Subcutaneous abdominal adipose tissue (tissue), 5 donors: Measurements from ENCODE around the gene RSAD1.

ENCODE experiments used
- H3K27ac ChIP-seq: one replicate; pipeline ENCODE4 v1.7.0; 2013; ENCODE audit warnings: low read depth, mild to moderate bottlenecking, inconsistent platforms, low read length, moderate library complexity
- H3K27me3 ChIP-seq, 5 donors: one replicate each; pipeline ENCODE4 v1.7.0; 2013; ENCODE audit warnings: low read length in 5 of 5, inconsistent platforms in 1 of 5; ENCODE audit not compliant: control insufficient read depth in 5 of 5, insufficient read depth in 4 of 5
- H3K36me3 ChIP-seq, 5 donors: one replicate each; pipeline ENCODE4 v1.7.0; 2013; ENCODE audit warnings: low read length in 5 of 5; ENCODE audit not compliant: control insufficient read depth in 5 of 5, insufficient read depth in 5 of 5
- H3K4me1 ChIP-seq, 5 donors: one replicate each; pipeline ENCODE4 v1.7.0; 2013; ENCODE audit warnings: low read length in 5 of 5, mild to moderate bottlenecking in 3 of 5, moderate library complexity in 1 of 5; ENCODE audit not compliant: control insufficient read depth in 5 of 5, insufficient read depth in 5 of 5
- H3K4me3 ChIP-seq, 5 donors: one replicate each; pipeline ENCODE4 v1.7.0; 2013; ENCODE audit warnings: low read length in 5 of 5, low read depth in 1 of 5
- H3K9ac ChIP-seq, 5 donors: one replicate each; pipeline ENCODE4 v1.7.0; 2013; ENCODE audit warnings: low read length in 5 of 5, mild to moderate bottlenecking in 4 of 5, moderate library complexity in 3 of 5
- H3K9me3 ChIP-seq, 5 donors: one replicate each; pipeline ENCODE4 v1.7.0; 2013; ENCODE audit warnings: low read length in 5 of 5; ENCODE audit not compliant: control insufficient read depth in 5 of 5
- donor health status: healthy.
- donor health status: healthy.
- donor health status: healthy.
- donor health status: healthy.
- donor health status: healthy.

The RSAD1 gene

GRCh38 chr17:50479522-50480141 is 972 bp downstream of the RSAD1 start:
- peak overlapping the region; percentile 86 for H3K27ac ChIP-seq
- H3K36me3 ChIP-seq: peaks cover 0 to 23% (median 21%) of the 10 kb centered on the region in 5 donors
- peak overlapping the region; percentile 77 to 91 (median 83) for H3K4me3 ChIP-seq
- H3K9ac ChIP-seq: peak overlapping the region in 2 of 5 donors; percentile 53 to 88
- H3K4me1 ChIP-seq: peaks cover 12 to 49% (median 42%) of the 10 kb centered on the region in 5 donors
- H3K27me3 ChIP-seq: no peaks in the 10 kb centered on the region
- H3K9me3 ChIP-seq: no peaks in the 10 kb centered on the region

GRCh38 chr17:50480142-50480764 is 1.6 kb downstream of the RSAD1 start:
- H3K4me3 ChIP-seq: peak overlapping the region in 2 of 5 donors; percentile 47 to 77
- H3K9ac ChIP-seq: peak overlapping the region in 3 of 5 donors; percentile 9 to 59 (median 35)
- peak overlapping the region; percentile 86 for H3K27ac ChIP-seq
- no peaks in the 10 kb centered on the region for H3K9me3 ChIP-seq
- H3K4me1 ChIP-seq: peaks cover 12 to 49% (median 42%) of the 10 kb centered on the region in 5 donors
- H3K36me3 ChIP-seq: peaks cover 3 to 28% (median 25%) of the 10 kb centered on the region in 5 donors
- no peaks in the 10 kb centered on the region for H3K27me3 ChIP-seq

DNA sequence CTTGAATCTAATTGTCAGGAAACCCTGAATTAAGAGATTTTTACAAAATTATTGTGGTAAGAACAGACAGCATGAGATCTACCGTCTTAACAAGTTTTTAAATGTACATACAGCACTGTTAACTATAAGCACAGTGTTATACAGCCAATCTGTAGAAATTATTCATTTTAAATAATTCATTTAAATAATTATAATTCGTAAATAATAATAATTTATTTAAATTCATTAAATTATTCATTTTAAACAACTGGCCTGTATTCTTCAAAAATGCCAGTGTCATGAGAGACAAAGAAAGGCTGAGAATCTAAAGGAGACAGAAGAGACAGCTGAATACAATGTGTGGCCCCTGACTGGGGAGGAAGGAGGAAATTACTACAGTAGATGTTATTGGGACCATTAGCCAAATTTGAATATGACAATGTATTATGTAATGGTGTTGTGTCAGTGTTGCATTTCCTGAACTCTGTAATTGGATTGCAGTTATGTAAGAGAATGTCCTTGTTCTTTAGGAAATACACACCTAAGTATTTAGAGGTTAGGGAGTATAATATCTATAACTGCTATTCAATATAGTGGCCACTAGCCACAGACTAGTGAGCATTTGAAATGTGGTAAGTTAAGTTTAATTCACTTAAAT is 2.3 kb downstream of the RSAD1 start:
- H3K36me3 ChIP-seq: peaks cover 4 to 35% (median 32%) of the 10 kb centered on the region in 5 donors
- no peak overlapping the region for H3K4me3 ChIP-seq
- H3K9me3 ChIP-seq: no peaks in the 10 kb centered on the region
- peak overlapping the region; percentile 86 for H3K27ac ChIP-seq
- peak overlapping the region in 2 of 5 donors; percentile 9 to 14 for H3K9ac ChIP-seq
- no peaks in the 10 kb centered on the region for H3K27me3 ChIP-seq
- peaks cover 12 to 49% (median 42%) of the 10 kb centered on the region in 5 donors for H3K4me1 ChIP-seq

DNA sequence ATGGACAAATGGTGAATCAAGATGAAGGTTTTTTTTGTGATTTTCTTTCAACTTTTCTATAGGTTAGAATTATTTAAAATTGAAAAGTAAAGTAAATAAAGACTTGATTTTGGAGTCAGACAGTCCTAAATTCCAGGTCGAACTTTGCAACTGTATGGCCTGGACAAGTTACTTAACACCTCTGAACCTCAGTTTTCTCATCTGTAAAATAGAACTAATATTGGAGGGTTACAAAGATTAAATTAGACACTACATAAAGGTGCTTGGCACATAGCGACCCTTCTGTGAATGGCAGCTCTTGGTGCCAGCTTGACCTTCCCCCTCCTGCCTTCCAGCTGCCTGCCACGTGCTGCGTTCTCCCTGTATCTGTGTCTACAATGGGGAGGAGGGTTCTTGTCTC is 3.0 kb downstream of the RSAD1 start:
- peaks cover 4 to 37% (median 32%) of the 10 kb centered on the region in 5 donors for H3K36me3 ChIP-seq
- H3K9me3 ChIP-seq: no peaks in the 10 kb centered on the region
- H3K9ac ChIP-seq: peak overlapping the region in 3 of 5 donors; percentile 4 to 26 (median 8)

DNA sequence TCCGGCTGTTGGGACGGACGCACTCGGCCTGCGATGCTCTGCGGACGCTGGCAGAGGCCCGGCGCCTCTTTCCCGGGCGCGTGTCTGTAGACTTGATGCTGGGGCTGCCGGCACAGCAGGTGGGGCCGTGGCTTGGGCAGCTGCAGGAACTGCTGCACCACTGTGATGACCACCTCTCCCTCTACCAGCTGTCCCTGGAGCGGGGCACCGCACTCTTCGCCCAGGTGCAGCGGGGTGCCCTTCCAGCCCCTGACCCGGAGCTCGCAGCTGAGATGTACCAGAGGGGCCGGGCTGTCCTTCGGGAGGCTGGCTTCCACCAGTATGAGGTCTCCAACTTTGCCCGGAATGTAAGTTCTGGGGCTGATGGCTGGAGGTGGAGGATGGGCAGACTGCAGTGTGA is 3.5 kb downstream of the RSAD1 start:
- Histone ChIP-seq H3K9ac (peak overlapping the region in 3 of 5 donors; percentile 4 to 68 (median 8)), H3K4me3 (no peak overlapping the region), H3K9me3 (no peaks in the 10 kb centered on the region), H3K4me1 (peaks cover 12 to 49% (median 42%) of the 10 kb centered on the region in 5 donors), H3K27me3 (no peaks in the 10 kb centered on the region), H3K27ac (peak overlapping the region; percentile 85), H3K36me3 (peaks cover 4 to 40% (median 33%) of the 10 kb centered on the region in 5 donors)

More for the DNA sequence above, 3.0 kb downstream of the RSAD1 start:
- H3K4me1 ChIP-seq: peaks cover 12 to 49% (median 42%) of the 10 kb centered on the region in 5 donors
- H3K27me3 ChIP-seq: no peaks in the 10 kb centered on the region
- no peak overlapping the region for H3K4me3 ChIP-seq
- H3K27ac ChIP-seq: peak overlapping the region; percentile 85

DNA sequence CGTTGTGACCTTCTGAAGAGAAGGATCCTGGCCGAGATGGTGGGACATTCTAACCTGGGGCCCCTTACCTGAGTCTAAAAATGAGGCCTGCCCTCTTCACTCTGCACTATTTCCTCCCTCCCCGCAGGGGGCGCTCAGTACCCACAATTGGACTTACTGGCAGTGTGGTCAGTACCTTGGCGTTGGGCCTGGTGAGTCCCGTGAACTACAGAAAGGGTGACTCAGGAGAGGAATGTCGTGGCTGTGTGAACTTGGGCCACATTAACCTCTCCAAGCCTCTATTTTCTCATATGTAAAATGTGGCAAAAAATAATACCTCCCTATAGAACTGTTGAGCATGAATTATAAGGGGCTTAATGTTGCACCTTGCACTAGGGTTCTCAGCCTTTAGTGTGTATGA is 3.9 kb downstream of the RSAD1 start:
- H3K4me1 ChIP-seq: peaks cover 12 to 49% (median 42%) of the 10 kb centered on the region in 5 donors
- H3K27ac ChIP-seq: peak overlapping the region; percentile 85
- peaks cover 4 to 44% (median 35%) of the 10 kb centered on the region in 5 donors for H3K36me3 ChIP-seq
- H3K9ac ChIP-seq: peak overlapping the region in 4 of 5 donors; percentile 4 to 68 (median 40)
- H3K27me3 ChIP-seq: no peaks in the 10 kb centered on the region
- H3K4me3 ChIP-seq: no peak overlapping the region
- no peaks in the 10 kb centered on the region for H3K9me3 ChIP-seq

DNA sequence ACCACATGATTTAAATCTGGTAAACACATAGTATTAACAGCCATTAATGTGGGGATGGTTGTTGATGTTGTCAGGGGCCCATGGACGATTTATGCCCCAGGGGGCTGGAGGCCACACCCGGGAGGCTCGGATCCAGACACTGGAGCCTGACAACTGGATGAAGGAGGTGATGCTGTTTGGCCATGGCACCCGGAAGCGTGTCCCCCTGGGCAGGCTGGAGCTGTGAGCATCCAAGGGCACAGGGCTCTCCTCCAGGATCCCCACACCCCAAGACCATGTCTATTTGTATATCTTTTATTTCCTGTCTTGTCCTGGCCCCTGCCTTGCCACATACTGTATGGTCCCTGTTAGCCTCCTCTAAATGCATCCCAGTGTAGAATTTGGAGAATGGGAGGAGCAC is 4.6 kb downstream of the RSAD1 start:
- peaks cover 4 to 45% (median 35%) of the 10 kb centered on the region in 5 donors for H3K36me3 ChIP-seq
- peaks cover 10 to 44% (median 37%) of the 10 kb centered on the region in 5 donors for H3K4me1 ChIP-seq
- H3K9me3 ChIP-seq: no peaks in the 10 kb centered on the region
- H3K27me3 ChIP-seq: no peaks in the 10 kb centered on the region
- H3K27ac ChIP-seq: peak overlapping the region; percentile 85
- no peak overlapping the region for H3K4me3 ChIP-seq
- peak overlapping the region in 3 of 5 donors; percentile 28 to 49 (median 33) for H3K9ac ChIP-seq

- Histone ChIP-seq H3K4me1 (peaks cover 7 to 33% (median 30%) of the 10 kb centered on the region in 5 donors), H3K4me3 (no peak overlapping the region), H3K27me3 (no peaks in the 10 kb centered on the region), H3K27ac (peak overlapping the region; percentile 85), H3K9ac (peak overlapping the region in 2 of 5 donors; percentile 41 to 54), H3K36me3 (peaks cover 4 to 45% (median 39%) of the 10 kb centered on the region in 5 donors), H3K9me3 (no peaks in the 10 kb centered on the region)
These were observed 5.9 kb downstream of the RSAD1 start for GRCh38 chr17:50484386-50485155.

DNA sequence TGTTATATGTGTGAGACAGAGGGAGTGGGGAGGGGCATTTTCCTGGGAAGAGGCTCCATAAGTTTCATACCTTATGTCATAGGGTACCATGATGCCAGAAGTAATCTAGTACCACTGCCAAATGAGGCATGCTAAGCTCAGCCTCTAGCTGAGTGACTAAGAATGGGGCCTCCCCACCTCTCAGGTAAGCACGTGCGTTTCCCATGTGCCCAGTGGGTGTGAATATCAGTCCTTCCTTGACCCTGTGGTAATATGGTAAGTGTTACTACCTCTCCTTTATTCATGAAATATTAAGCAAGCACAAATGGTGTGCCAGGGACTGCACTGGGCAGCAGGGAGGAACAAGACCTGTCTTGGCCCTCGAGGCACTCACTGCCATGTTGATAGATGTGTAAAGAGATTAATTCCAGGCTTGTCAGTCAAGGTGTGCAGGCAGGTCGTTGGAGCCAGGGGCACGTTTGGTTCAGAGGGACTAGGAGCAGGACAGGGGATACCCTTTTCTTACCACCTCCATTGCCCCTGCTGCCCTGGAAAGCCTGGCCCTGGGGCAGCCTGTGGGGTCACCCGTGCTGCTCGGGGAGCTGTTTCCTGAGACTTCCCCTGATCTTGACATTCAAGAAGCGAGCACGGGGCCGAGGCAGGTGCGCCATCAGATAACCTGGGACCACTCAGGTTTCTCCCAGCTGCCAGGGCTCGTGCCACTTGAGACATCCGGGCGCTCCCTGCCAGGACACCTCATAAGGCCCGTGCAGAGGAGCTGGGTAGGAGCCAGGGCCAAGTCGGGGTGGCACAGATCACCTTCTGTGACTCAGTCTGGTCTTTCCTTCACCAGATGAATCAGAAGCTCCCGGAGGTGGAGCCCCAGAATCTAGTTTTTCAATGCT is 8.8 kb downstream of the RSAD1 start:
- Histone ChIP-seq H3K27ac (no peak overlapping the region), H3K27me3 (no peaks in the 10 kb centered on the region), H3K4me3 (no peak overlapping the region), H3K36me3 (peaks cover 4 to 39% (median 33%) of the 10 kb centered on the region in 5 donors), H3K4me1 (peaks cover 3 to 21% (median 19%) of the 10 kb centered on the region in 5 donors), H3K9me3 (no peaks in the 10 kb centered on the region), H3K9ac (no peak overlapping the region)
